NCI-H2081 (cell line): Measurements from ENCODE around the gene APLP2.

Source experiments
- DNase-seq, 2 experiments: peaks; one replicate each; lab custom pipeline; 2025; lab: John Stamatoyannopoulos, UW

APLP2 gene

DNA sequence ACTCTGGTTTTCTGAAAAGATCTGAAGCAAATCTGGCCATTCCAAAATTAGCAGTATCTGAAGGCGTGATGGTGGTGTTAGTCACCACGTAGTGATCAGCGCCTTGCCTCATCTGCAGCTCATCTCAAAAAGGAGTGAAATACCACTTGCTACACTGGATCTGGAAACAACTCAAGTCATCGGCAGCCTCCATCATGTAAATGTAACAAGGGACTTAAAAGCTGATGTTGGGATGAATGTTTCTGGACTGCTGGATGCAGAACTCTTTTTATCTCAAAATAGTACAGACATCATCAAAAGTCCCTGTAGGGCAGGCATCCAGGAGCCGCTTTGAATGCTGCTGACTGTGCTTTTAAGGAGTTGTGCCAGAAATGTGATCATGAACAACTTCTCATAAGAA lies 14.1 kb upstream of the APLP2 start:
- no peak for DNase-seq

- DNase-seq = no peak
Measured at GRCh38 chr11:130061017-130061416, 8.7 kb upstream of the APLP2 start.

DNA sequence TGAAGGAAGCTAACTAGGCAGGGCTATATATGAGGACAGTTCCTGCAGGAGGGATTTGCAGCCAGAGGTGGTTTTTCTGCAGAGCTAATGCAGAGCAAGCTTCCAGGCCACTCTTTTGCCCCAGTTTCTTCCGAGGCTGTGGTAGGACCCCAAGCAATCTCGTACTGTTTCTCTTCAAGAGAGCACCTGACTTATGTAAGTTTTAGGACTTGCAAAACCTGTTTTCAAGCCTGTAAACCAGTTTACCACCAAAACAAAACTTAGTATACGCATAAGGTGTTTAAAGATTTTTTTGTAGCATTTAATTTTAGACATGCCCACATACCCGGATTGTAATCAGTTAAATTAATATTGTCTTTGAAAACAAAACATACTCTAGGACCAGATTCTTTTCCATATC lies 7.7 kb upstream of the APLP2 start:
- no peak for DNase-seq

DNA sequence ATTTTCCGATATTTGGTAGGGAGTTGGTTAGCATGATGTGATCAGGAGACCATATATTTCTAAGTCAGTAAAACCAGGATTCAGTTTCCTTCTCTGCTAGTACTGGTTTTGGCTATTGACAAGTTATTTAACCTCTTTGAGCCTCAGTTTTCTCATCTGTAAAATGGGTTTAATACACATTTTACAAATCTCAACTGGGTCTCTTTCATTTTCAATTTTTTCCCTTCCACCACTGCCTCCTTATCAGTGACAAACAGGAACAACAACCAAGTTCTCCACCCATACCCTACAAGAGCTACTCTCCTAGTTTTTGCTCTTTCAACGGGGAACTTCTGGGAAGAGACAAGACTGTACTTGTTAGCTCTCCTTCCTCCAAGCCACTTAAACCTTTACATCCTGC lies 6.2 kb upstream of the APLP2 start:
- no peak for DNase-seq

DNA sequence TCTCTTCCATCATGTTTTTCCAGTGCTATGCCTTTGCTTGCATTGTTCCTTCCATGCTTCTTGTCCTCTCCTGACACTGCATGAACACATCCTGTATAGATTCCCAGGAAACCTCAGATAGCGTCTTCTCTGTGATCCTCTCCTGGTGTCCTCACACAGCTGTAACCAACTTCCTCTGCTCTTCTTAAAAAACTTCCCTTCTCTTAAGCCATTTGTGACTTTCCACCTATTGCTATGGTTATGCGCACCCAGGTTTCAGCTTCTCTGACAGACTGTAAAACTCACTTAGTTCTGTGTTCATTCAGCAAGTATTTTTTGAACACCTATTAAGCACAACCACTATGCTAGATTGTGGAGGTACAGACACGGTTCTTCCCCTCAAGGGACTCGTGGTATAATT lies 5.1 kb upstream of the APLP2 start:
- DNase-seq = no peak

DNA sequence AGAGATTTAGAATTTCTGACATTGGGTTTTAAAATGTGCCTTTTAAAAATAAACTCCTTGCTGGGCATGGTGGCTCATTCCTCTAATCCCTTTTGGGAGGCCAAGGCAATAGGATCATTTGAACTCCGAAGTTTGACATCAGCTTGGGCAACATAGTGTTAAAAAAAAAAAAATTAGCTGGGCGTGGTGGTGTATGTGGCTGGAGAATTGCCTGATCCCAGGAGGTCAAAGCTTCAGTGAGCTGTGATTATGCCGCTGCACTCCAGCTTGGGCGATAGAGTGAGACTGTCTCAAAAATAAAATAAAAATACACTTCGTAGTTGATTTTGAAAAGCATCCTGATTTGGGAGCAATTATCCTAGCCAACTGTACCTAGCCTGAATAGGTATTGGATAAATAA lies 3.4 kb upstream of the APLP2 start:
- no peak for DNase-seq

GRCh38 chr11:130068546-130068985 lies 1.1 kb upstream of the APLP2 start:
- no peak for DNase-seq

- DNase-seq = peak; percentile 68 to 85
Measured at GRCh38 chr11:130068986-130069658, 572 bp upstream of the APLP2 start.

DNA sequence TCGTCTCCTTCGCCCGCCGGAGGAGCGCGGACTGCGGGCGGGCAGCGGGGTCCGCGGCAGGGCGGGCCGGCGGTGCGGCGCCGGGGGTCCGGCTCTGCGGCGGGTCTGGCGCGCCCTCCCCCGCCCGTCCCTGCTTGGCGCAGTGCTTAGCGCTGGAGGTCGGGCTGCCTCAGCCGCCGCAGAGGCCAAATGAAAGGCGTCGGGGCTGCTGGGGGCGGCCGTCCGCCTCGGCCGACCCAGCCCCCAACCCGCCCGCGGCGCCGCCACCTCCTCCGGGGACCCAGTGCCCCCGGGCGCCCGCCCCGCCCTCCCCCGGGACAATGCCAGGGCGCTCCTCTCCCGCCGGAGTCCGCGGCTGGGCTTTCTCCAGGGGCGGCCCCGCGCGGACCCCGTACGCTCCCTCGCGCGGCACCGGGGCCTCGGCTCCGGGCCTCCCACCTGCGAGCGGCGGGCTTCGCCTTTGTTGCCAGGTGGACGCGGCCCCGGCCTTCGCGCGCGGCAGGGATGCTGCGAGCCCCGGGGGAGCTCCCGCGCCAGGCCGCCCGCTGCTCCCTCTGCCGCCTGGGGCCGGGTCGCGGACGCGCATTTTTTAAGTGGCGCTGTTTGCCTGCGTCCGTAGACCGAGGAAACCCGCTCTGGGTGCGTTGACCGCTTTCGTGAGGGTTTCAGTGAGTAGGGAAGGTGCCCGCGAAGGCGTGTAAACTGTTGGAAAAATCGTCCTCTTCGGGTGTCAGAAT lies 583 bp downstream of the APLP2 start:
- DNase-seq = peak; percentile 19 to 52

- DNase-seq = no peak
Measured at GRCh38 chr11:130070846-130071200, 1.1 kb downstream of the APLP2 start.

DNA sequence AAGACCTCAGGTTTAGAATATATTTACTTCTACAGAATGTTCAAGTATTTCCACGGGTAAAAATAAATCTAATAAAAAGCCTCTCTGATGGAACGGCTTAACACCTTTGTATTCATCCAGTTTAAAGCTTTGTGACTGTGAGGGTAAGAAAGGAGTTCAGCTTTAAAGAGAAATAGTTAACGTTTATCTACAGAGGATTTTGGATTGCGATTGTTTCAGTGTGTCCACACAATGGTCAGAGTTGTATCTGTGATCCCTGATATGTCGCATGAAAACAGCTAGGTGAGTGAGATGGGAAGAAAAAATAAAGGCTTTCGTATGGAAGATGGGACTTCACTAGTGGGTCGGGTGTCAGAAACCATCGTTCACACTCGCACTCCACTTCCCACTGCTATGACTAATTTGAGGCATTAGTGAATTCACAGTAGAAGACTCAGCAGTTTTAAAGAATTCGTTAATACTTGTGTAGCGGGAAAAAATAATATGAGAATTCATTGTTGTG lies 1.6 kb downstream of the APLP2 start:
- DNase-seq = no peak

DNA sequence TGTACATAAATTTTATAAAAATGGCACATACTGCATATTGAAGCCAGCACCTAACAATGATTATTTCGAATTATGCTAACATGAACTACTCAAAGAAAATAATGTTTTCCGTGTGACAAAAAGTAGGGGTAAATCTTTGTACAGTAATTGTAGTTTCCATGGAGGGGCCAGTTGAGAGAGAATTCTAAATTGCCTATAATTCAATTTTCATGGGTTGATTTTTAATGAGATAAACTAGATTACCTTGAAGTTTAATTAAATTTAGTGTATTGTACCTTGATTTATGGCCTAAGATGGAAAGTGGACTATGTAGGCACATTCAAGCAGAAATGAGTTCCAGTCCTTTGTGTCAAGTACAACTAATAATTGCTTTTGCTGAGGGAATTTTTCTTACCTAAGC lies 5.0 kb downstream of the APLP2 start:
- no peak for DNase-seq

DNA sequence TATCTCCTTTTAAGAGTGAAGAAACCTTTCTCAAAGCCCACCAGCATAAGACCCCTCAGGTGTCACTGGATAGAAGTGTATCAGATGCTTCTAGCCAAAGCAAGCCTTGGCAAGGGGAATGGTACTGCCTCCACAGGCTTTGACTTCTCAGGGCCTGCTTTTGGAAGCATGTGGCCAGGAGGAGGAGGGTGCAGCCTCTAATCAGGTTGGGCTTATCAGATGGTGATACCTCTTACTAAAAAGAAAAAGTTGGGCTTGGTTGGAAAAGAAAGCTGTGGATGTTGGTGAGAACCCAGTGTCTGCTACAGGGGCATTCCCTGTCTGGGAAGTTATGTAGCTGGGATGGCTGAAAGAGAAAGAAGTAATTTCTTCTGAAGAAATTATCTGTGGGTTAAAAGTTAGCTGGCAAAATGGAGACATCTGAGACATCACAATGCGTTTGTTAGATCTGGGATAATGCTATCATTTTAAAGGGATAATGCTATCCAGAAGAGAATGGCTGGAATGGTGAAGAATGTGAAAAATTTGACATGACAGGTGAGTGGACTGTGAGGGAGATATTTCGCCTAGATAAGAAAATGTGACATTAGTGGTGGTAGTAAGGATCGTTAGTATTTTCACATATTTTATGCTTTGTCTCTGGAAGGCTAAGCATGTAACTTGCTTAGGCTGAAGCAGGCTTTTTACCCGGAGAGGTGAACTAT lies 7.2 kb downstream of the APLP2 start:
- no peak for DNase-seq

- no peak for DNase-seq
Measured at GRCh38 chr11:130077671-130078070, 8.0 kb downstream of the APLP2 start.

GRCh38 chr11:130078080-130078479 lies 8.4 kb downstream of the APLP2 start:
- DNase-seq = no peak

DNA sequence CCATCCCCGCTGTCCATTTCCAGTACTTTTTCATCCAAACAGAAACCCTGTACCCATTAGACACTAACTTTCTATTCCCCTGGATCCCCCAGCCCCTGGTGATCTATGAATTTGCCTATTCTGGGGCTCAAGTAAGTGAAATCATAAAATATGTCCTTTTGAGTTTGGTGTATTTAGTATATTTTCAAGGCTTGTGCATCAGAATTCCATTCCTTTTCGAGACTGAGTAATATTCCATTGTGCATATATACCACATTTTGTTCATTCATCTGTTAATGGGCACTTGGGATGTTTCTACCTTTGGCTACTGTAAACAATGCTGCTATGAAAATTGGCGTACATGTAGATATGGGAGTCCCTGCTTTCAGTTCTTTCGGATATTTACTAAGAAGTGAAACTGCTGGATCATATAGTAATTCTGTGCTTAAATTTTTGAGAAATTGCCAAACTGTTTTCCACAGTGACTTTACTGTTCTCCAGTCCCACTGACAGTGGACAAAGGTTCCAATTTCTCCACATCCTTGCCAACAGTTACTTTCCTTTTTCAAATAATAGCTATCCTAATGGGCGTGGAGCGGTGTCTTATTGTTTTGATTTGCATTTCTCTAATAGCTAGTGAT lies 16.1 kb downstream of the APLP2 start:
- no peak for DNase-seq

- DNase-seq = no peak
Measured at GRCh38 chr11:130086669-130087068, 17.0 kb downstream of the APLP2 start.

GRCh38 chr11:130087294-130087926 lies 17.7 kb downstream of the APLP2 start:
- DNase-seq = no peak

GRCh38 chr11:130088217-130088616 lies 18.5 kb downstream of the APLP2 start:
- no peak for DNase-seq

- DNase-seq = no peak
Measured at GRCh38 chr11:130088919-130089673, 19.4 kb downstream of the APLP2 start.

- DNase-seq = no peak
Measured at GRCh38 chr11:130089674-130090073, 20.0 kb downstream of the APLP2 start.
